22Rv1 (cell line): Measurements from ENCODE around the gene LGALS9B.
"Not testable (repeated sequence)": the region's sequence is repeated elsewhere in the genome, so short reads cannot be mapped to it uniquely, and the experiment has no call there.

Source experiments
- ZFX ChIP-seq: fragments of 450-650 bp; IDR thresholded peaks from 2 replicates; pipeline ENCODE4 v1.6.1; 2017; ENCODE audit warnings: antibody characterized with exemption, borderline replicate concordance
- TF ChIP-seq, protein P1 (sequence below): fragments of 450-650 bp; IDR thresholded peaks from 2 replicates; pipeline ENCODE4 v1.5.1; 2017; ENCODE audit warnings: mild to moderate bottlenecking

GRCh38 chr17:20501896-20502295 lies 34.6 kb upstream of the LGALS9B start:
- TF ChIP-seq, protein P1, sequence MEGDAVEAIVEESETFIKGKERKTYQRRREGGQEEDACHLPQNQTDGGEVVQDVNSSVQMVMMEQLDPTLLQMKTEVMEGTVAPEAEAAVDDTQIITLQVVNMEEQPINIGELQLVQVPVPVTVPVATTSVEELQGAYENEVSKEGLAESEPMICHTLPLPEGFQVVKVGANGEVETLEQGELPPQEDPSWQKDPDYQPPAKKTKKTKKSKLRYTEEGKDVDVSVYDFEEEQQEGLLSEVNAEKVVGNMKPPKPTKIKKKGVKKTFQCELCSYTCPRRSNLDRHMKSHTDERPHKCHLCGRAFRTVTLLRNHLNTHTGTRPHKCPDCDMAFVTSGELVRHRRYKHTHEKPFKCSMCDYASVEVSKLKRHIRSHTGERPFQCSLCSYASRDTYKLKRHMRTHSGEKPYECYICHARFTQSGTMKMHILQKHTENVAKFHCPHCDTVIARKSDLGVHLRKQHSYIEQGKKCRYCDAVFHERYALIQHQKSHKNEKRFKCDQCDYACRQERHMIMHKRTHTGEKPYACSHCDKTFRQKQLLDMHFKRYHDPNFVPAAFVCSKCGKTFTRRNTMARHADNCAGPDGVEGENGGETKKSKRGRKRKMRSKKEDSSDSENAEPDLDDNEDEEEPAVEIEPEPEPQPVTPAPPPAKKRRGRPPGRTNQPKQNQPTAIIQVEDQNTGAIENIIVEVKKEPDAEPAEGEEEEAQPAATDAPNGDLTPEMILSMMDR = not testable (repeated sequence)
- not testable (repeated sequence) for TF ChIP-seq ZFX
